H4 (cell line): ENCODE results near the gene GTF2A1. TPM values are rescaled to one million over a fixed set of nuclear protein-coding genes. Genes with fewer than 3 reads are reported as not detected.
A peak's percentile ranks its signal among the peaks of the same experiment; 100 is the strongest.
"Not testable (repeated sequence)": the region's sequence is repeated elsewhere in the genome, so short reads cannot be mapped to it uniquely, and the experiment has no call there.

Experiments
- DNase-seq: peaks from one replicate; pipeline ENCODE4 v3.0.0-alpha.2; 2015; ENCODE audit warnings: low spot score
- total RNA-seq: library from RNA; depleted of rRNA; stranded (reverse); fragments of >200 nt; shearing (Covaris generic); gene quantifications from 2 replicates; pipeline ENCODE4 v1.2.3, GENCODE V29; 2014

GTF2A1 gene
- total RNA-seq, 1 experiment from 2014 or later, result 17.2 TPM

- no peak for DNase-seq
Measured at GRCh38 chr14:81231540-81231939, 10.8 kb upstream of the GTF2A1 start.

GRCh38 chr14:81224222-81224621 lies 3.5 kb upstream of the GTF2A1 start:
- DNase-seq, result no peak

- DNase-seq, result not testable (repeated sequence)
Measured at GRCh38 chr14:81223788-81224187, 3.0 kb upstream of the GTF2A1 start.

- no peak for DNase-seq
Measured at GRCh38 chr14:81222691-81223090, 1.9 kb upstream of the GTF2A1 start.

GRCh38 chr14:81222126-81222525 lies 1.4 kb upstream of the GTF2A1 start:
- no peak for DNase-seq

GRCh38 chr14:81221579-81222102 lies 882 bp upstream of the GTF2A1 start:
- DNase-seq, result no peak

- no peak for DNase-seq
Measured at GRCh38 chr14:81220580-81220829, 254 bp downstream of the GTF2A1 start.

- DNase-seq, result no peak
Measured at GRCh38 chr14:81219759-81220579, 790 bp downstream of the GTF2A1 start.

GRCh38 chr14:81219210-81219758 lies 1.5 kb downstream of the GTF2A1 start:
- DNase-seq, result peak; percentile 97

- peak; percentile 9 for DNase-seq
Measured at GRCh38 chr14:81211844-81212243, 8.9 kb downstream of the GTF2A1 start.

- DNase-seq, result no peak
Measured at GRCh38 chr14:81209167-81209836, 11.5 kb downstream of the GTF2A1 start.

- no peak for DNase-seq
Measured at GRCh38 chr14:81208489-81208888, 12.3 kb downstream of the GTF2A1 start.

- DNase-seq, result no peak
Measured at GRCh38 chr14:81206115-81206514, 14.6 kb downstream of the GTF2A1 start.

- DNase-seq, result no peak
Measured at GRCh38 chr14:81205639-81206038, 15.1 kb downstream of the GTF2A1 start.

- DNase-seq, result no peak
Measured at GRCh38 chr14:81200054-81200453, 20.7 kb downstream of the GTF2A1 start.

- DNase-seq, result no peak
Measured at GRCh38 chr14:81199084-81199483, 21.7 kb downstream of the GTF2A1 start.

- no peak for DNase-seq
Measured at GRCh38 chr14:81198651-81199050, 22.1 kb downstream of the GTF2A1 start.

- no peak for DNase-seq
Measured at GRCh38 chr14:81193924-81194633, 26.7 kb downstream of the GTF2A1 start.

GRCh38 chr14:81192594-81192993 lies 28.2 kb downstream of the GTF2A1 start:
- DNase-seq, result no peak

GRCh38 chr14:81187832-81188522 lies 32.8 kb downstream of the GTF2A1 start:
- no peak for DNase-seq

- no peak for DNase-seq
Measured at GRCh38 chr14:81179631-81180030, 41.1 kb downstream of the GTF2A1 start.

GRCh38 chr14:81178063-81178462 lies 42.7 kb downstream of the GTF2A1 start:
- no peak for DNase-seq
